DOHH2 (cell line): ENCODE results near the gene GLRA1.

ENCODE experiments used
- EZH2phosphoT487 ChIP-seq: fragments of 200-600 bp; sonication (generic); IDR thresholded peaks from 2 replicates; pipeline ENCODE4 v1.6.1; 2017; ENCODE audit warnings: borderline replicate concordance, mild to moderate bottlenecking, antibody characterized with exemption, low read length, moderate library complexity, mixed read lengths
- TF ChIP-seq, protein P1 (sequence below): fragments of 200-600 bp; sonication (generic); IDR thresholded peaks from one replicate; pipeline ENCODE4 v1.5.1; 2014; ENCODE audit warnings: antibody characterized with exemption, mild to moderate bottlenecking, low read depth, low read length; ENCODE audit not compliant: poor library complexity, severe bottlenecking

DNA sequence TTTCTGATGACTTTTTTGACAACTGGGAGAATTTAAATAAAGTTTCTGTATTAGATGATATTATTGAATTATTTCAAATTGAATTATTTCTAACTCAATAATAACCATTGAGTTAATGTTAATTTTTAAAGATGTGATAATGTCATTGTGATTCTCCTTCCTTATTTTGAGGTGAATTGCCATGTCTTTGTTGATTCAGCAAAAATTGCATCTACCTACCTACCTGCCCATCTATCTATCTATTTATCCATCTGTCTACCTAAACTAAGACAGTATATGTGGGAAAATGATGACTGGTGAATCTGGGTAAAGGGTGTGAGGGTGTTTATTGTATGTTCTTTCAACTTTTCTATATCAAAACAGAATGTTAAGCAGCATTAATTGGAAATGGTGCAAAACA lies 77.9 kb downstream of the GLRA1 start:
- TF ChIP-seq, protein P1, sequence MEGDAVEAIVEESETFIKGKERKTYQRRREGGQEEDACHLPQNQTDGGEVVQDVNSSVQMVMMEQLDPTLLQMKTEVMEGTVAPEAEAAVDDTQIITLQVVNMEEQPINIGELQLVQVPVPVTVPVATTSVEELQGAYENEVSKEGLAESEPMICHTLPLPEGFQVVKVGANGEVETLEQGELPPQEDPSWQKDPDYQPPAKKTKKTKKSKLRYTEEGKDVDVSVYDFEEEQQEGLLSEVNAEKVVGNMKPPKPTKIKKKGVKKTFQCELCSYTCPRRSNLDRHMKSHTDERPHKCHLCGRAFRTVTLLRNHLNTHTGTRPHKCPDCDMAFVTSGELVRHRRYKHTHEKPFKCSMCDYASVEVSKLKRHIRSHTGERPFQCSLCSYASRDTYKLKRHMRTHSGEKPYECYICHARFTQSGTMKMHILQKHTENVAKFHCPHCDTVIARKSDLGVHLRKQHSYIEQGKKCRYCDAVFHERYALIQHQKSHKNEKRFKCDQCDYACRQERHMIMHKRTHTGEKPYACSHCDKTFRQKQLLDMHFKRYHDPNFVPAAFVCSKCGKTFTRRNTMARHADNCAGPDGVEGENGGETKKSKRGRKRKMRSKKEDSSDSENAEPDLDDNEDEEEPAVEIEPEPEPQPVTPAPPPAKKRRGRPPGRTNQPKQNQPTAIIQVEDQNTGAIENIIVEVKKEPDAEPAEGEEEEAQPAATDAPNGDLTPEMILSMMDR: no peak
- no peak for TF ChIP-seq EZH2phosphoT487
